GM19099 (cell line): ENCODE results near the gene KLHL41.

Source experiments
- POLR2A ChIP-seq: IDR thresholded peaks from 3 replicates; pipeline ENCODE4 v1.6.1; 2011; ENCODE audit warnings: low read depth; ENCODE audit not compliant: insufficient read length; ENCODE audit errors: extremely low read depth

The KLHL41 gene

DNA sequence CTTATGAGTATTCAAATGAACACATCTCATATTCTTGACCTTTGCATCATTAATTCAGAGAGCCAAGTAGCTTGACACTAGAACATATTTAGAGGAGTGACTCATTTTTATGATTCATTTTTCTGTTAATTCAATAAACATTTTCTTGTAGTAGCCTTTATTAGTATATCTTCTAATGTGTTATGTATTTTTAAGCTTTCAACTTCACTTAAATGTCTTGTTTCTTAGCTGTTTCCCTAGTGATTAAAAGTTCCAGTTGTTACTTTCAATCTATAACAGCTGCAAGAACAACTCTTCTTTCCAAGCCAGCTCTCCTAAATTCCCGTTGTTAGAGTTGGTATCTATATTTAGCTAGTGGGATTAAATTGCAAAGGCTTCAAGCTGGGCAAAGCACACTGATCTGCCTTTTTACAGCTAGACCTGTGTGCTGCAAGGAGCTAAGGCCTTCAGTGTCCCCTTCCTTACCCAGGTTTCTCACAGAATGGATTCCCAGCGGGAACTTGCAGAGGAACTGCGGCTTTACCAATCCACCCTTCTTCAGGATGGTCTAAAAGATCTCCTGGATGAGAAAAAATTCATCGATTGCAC lies at the start of gene KLHL41:
KLHL41 (plus strand) TSS at position 405 of the 588 bp plus-strand sequence; CDS start at position 482, 77 bp downstream.
- no peak for TF ChIP-seq POLR2A

DNA sequence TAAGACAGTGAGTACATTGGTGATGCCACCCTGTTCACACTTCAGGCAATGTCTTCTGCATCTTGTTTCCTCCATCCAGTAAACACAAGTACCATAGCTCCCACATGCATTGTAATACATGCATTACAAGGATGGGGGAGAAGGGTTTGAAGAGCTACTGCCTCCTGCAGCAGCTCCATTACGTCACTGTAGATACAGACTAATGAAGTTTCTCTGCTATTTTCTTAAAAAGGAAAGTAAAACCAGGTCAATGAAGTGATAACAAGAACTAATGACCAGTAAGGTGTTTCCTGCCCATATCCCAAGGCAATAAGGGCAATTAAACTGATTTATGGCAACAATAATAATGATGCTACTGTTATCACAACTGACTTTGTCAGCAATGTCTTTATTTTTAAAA lies 48.4 kb upstream of the KLHL41 start:
- no peak for TF ChIP-seq POLR2A

DNA sequence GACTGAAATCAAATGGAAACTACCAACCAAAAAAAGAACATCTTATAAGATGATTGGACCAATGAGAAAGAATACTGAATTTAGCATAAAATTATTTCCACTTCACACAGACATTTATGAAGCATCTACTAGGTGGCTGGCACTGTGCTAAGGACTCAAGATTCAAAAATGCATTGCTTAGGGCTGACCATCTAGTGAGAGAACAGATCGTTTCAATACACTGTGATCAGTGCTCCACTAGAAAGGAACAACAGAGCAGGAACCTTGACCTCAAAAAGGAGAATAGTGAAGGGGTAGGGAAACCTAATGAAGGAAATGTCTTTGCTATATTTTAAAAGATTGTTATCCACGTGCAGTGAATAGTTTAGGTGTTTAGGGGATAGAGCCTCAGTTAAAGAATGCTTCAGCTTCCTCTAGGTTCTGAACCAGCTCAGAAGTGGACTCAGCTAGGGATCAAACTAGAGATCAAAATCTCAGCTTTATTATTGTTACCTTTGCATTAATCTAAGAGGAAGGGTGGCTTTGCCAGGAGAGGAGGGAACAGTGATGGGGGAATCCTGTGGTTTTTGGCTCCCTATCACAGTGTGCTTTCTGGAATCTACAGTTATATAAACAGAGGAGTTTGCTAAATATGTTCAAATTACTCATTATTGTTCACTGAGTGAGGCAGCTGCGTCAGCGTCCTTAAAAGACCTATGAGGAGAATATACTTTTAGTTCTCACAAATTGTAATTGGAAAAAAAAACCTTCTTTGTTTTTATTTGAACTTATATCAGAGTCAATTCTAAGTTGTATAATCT lies 46.4 kb upstream of the KLHL41 start:
- no peak for TF ChIP-seq POLR2A

DNA sequence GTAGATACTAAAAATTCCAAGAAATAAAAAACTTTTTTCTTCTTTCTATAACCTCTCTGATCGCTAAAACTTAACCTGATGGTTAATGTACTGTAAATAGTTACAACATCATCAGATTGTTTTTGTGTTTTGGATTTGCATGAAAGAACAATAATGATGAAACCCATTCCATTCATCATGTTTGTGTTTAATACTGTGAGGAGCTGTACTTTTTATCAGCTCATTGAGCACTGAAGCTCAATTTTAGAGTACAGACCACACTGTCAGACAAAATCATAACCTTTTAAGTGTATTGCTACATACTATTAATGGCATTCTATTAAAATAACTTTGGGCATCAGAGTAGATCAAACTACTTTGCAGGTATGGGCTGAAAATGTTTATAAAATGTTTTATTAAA lies 45.0 kb upstream of the KLHL41 start:
- no peak for TF ChIP-seq POLR2A

DNA sequence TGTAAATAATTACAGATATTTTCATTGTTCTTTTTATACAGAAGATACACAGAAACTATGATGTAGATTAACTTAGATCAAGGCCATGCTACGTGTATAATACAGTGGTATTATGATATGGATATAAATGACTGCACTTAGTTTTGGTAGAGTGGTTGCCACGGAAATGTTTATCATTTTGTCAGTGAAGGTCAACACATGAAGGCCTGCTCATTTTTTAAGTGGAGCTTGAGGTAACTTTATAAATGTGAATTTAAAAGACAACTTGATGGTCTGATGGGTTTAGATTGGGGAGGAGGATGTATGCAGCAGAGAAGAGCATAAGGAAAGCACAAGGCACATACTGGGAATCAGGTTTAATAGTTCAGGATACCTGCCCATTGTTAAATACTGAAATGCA lies 44.6 kb upstream of the KLHL41 start:
- TF ChIP-seq POLR2A, result no peak

DNA sequence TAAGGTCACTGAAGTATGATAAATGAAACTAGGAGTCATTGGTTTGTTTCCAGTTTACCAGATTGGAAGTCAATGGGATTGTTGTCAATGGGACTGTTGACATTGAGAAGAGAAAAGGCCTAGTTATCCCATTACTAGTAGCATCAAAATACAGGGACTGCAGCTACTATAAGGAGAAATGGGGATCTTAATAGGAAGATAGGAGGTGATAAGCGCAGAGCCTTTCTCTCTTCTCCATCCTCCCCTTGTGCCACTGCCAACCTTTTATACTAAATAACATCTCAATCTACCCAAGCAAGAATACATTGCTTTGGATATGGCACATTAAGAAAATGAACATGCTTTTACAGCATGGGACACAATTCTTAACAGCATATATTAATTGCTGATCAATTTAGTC lies 40.7 kb upstream of the KLHL41 start:
- no peak for TF ChIP-seq POLR2A

DNA sequence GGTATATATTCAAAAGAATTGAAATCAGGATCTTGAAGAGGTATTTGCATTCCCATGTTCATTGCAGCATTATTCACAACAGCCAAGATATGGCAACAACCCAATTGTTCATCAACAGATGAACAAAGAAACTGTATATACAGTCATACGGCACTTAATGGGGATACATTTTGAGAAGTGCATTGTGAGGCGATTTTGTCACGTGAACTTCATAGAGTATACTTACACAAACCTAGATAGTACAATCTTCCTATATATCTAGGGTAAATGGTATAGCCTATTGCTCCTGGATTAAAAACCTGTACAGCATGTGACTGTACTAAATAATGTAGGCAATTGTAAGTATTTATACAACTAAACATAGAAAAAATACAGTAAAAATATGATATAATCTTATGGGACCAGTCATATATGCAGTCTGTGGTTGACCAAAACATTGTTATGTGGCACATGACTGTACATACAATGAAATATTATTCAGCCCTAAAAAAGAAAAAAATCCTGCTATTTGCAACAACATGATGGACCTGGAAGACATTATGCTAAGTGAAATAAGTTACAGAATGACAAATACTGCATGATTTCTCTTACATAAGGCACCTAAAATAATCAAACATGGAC lies 39.4 kb upstream of the KLHL41 start:
- TF ChIP-seq POLR2A, result no peak

DNA sequence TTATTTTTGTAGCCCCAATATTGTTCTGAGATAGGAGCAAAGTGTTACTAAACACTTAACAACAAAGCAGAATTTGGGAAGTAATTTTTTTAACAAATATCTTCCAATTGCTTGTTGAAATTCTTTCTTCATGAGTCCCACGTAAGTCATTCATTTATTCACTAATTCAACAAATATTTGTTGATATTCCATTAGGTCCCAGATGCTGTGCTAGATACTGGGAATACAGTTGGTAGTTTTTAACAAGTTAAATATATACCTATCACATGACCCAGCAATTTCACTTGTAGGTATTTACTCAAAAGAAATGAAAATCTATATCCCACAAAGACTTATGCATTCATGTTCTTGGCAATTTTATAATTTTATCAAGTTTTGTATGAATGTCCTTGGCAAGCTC lies 37.3 kb upstream of the KLHL41 start:
- no peak for TF ChIP-seq POLR2A

DNA sequence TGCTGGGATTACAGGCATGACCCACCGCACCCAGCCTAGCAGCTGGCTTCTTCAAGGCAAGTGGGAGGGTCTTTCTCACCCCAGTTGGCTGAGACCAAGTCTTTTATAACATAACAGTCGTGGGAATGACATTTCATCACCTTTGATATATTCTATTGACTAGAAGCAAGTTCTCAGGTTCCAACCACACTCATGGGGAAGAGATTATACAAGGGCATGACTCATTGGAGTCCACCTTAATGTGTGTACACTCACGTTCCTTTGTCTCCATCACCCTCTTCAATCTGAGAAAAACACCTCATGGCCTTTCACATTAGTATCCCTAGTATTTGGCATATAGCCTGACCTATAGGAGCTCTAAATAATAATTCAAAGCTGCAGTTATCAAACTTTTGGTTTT lies 33.0 kb upstream of the KLHL41 start:
- TF ChIP-seq POLR2A, result no peak

DNA sequence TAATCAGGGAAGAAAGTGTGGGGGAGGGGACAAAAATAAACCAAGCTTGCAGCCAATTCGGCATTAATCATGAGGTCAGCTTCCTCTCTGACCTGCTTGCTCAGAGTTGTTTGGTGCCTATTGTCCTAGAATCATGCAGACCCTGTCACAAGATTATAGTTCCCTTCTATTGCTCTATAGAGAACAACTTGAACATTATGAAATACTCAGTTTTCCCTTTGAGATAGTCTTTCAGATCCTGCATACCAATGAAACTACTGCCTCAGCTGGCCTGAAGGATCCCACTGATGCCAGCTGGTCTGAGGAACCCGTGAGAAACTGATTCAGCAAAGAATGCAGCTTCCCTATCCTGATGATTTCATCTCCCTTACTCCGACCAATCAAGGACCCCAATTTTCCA lies 31.2 kb upstream of the KLHL41 start:
- TF ChIP-seq POLR2A, result no peak

DNA sequence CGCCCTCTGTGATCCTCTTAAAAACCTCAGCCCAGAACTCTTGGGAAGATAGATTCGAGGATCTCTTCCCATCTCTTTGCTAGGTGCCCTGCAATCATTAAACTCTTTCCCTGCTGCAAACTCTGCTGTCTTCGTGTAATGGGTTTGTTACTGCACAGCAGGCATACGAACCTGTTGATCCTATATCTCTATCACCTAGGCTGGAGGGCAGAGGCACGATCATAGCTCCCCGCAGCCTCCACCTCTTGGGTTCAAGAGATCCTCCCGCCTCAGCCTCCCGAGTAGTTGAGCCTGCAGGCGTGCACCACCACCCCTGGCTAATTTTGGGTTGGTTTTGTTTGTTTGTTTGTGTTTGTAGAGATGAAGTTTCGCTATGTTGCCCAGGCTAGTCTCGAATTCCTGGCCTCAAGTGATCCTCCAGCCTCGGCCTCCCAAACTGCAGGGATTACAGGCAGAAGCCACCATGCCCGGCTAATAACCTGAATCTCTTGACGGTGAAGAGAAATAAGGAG lies 30.7 kb upstream of the KLHL41 start:
- no peak for TF ChIP-seq POLR2A

DNA sequence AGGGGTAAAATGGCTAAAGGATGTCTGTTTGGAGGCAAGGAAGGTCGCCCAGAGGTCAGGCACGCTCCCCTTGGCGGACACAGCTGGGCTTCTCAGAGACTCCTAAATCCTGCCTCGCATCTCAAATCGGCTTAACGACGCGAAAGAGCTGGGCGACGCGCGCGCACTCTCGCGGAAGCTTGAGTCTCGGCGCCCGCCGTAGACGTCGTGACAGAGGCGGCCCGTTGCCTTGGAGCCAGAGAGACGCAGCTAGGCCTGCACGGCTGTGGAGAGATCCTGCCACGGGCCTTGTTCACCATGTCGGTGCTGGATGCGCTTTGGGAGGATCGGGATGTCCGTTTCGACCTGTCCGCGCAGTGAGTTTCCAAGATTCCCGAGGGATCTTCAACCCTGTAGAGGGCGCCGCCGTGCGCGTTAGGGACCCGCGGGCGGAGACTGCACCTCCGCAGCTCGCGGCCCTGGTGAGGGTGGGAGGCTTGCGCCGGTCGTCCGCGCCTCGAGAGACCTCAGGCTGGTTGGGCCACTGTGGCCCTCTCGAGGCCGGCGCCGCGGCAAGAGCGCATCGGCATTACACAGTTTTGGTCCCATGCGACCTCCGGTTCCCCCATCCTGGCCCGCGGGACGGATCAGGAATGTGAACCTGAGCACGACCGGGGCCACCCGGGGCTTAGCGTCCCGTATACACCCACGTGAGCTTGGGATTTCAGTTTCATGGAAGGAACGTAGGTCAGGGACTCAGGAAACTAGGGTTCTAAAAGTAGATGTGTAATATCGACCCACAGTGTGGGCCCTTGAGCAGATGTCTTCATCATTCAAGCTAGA lies 30.0 kb upstream of the KLHL41 start, which contains the start of gene BBS5:
BBS5 (plus strand) TSS at position 238 of the 822 bp plus-strand sequence; CDS start at position 298, 60 bp downstream.
- peak; percentile 25 for TF ChIP-seq POLR2A

DNA sequence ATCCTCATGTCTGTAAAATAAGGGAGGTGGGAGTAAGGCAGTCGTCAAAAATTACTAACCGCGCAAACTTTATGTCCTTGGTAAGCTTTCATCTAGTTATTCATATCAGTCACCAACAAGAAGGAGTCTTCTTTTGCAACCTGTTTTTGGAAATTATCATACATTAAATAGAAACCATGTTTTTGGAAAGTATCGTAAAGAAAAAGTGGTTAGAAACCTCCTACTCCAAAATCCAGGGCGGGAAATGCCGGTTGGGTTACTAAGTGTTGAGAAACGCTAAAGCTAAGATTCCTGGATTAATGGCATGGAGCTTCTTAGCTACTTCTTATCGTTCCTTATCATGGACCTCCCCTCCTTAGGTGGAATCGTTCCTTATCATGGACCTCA lies 29.4 kb upstream of the KLHL41 start:
- TF ChIP-seq POLR2A, result no peak

DNA sequence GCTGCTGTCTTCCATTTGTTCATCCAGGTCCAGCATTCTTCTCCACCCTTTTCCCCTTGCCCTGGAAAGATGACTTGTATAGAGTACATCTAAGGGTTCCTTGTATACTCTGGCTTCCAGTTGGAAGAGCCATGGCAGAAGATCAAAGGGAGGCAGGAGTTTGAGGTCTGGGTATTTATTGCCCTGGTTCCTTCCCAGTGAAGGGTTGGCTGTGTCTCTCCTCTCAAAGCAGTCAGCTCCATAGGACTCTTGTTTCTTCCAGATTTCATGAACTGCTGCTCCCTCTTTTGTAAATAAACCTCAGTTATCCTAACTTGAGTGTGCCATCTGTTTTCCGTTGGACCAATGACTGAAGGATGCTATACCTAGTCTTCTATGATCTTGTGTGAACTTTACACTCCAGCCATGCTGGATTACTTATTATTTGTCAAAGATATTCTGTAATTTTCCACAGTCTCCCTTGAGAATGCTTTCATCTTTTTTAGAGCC lies 23.8 kb upstream of the KLHL41 start:
- TF ChIP-seq POLR2A, result no peak

DNA sequence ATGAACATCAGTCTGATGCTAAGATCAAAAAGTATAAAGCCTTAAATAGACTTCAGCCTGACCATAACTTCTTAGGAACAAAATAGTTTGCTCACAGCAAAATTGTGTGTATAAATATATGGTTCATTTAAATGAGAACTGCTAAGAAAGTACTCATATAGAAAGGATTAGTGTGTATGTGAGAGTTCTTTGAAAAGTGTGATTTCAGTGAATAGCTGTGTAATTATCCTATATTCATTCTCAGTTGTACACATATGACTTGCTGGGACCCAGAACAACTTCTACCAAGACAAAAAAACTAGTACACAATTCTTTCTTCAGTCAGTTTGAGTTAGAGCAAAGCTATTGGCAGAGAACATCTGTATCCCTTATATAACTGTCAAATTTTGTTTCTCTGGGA lies 23.0 kb upstream of the KLHL41 start:
- no peak for TF ChIP-seq POLR2A
